ENCODE measurements around the gene KRTAP4-12.
"Not testable (repeated sequence)": the region's sequence is repeated elsewhere in the genome, so short reads cannot be mapped to it uniquely, and the experiment has no call there.

The KRTAP4-12 gene

DNA sequence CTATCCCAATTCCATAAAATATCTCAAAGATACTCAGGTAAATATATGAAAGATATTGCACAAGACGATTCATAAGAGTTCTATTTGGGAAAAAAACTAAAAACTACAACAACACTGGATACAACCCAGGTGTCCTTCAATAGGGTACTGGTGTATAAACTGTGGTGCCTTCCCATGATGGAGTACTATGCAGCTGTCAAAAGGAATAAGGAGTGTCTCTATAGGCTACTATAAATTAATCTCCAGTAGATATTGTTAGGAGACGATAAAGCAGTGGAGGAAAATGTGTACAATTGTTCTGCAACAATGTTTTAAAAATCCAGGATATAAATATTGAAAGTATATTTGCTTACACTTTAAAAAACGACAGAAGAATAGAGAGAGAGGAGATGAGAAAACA, 2.4 kb upstream of the KRTAP4-12 start:
- no peak for DNase-seq (ENCODE audit: low read depth)

DNA sequence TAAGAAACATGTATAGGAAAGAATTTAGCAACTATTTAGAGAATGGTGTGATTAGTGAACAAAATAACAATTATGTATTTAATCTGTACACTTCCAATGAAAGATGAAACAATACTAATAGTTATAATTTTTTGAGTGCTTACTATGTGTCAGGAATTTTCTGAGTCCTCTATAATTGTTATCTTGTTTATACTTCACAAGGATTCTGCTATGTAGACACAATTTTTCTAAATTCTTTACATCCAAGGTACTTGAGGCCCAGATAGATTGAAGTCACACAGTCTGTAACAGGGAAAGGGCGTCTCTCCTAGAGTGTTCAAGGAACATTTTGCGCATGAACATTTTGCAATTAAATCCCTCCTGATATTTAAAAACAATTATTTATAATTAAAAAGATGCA, 1.1 kb upstream of the KRTAP4-12 start:
- no peak for DNase-seq (ENCODE audit: low read depth)

- not testable (repeated sequence) for DNase-seq (ENCODE audit: low read depth)
Observed at GRCh38 chr17:41123292-41123990, 541 bp downstream of the KRTAP4-12 start.

GRCh38 chr17:41121742-41122141, 2.2 kb downstream of the KRTAP4-12 start:
- no peak for DNase-seq (ENCODE audit: low read depth)

- DNase-seq (ENCODE audit: low read depth) = not testable (repeated sequence)
Observed at GRCh38 chr17:41119696-41120690, 4.0 kb downstream of the KRTAP4-12 start.

DNA sequence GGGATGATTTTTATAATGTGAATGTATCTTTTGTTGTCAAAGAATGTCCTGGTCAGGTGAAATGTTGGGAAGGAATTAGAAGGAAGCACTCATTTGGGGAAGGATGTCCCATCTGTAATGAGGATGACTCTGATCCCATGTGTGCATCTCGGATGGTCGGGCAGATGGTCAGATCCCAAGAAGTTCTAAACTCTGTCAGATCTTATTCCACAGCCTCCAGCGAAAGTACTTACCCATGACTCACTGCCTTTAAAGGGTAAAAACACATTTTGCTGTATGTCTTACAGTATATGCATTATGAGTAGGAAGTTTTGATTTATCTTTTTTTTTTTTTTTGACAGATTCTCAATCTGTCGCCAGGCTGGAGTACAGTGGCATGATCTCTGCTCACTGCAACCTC, 5.3 kb downstream of the KRTAP4-12 start:
- DNase-seq (ENCODE audit: low read depth) = no peak

- DNase-seq (ENCODE audit: low read depth) = not testable (repeated sequence)
Observed at GRCh38 chr17:41117846-41118386, 6.1 kb downstream of the KRTAP4-12 start, which contains the start of gene KRTAP4-11. TSS of gene KRTAP4-11 (minus strand) at chr17:41118373. CDS start at chr17:41118315, 58 bp downstream.

GRCh38 chr17:41116297-41116696, 7.7 kb downstream of the KRTAP4-12 start:
- DNase-seq (ENCODE audit: low read depth) = no peak

- DNase-seq (ENCODE audit: low read depth) = no peak
Observed at GRCh38 chr17:41111151-41111885, 12.7 kb downstream of the KRTAP4-12 start.

DNA sequence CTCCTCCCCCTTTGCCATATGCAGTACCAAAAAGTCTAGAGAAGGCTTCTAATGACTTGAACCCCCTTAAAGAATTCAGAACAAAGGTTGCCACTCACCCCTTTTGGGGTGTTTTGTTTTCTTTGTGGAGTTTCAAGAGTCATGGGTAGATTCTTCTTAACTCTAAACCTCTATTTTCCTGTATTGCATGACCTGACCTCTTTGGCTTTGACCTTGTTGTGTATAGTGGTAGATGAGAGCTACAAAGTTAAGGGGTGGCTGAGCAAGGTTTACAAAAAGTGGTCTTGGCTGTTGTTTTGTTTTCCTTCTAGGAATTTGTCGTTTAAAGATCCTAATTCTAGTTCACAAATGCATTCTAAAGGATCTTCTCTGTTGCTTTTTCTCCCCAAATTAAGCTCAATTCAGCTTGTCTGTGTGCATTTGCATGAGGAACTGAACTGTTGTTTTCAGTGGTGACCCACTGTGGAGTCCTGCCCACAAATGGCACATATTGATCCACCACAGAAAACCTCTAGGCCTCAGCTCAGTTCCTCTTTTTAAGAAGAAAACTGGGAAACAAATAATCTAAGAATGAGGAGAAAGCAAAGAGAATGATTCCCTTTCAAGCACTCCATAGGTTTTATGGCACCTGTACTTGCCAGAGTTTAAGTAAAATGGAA, 15.1 kb downstream of the KRTAP4-12 start:
- DNase-seq (ENCODE audit: low read depth) = not testable (repeated sequence)

- no peak for DNase-seq (ENCODE audit: low read depth)
Observed at GRCh38 chr17:41107941-41108450, 16.0 kb downstream of the KRTAP4-12 start.

DNA sequence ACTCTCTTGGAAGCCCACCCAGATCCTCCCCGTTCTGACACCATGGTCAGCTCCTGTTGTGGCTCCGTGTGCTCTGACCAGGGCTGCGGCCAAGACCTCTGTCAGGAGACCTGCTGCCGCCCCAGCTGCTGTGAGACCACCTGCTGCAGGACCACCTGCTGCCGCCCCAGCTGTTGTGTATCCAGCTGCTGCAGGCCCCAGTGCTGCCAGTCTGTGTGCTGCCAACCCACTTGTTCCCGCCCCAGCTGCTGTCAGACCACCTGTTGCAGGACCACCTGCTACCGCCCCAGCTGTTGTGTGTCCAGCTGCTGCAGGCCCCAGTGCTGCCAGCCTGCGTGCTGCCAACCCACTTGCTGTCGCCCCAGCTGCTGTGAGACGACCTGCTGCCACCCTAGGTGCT, 18.6 kb downstream of the KRTAP4-12 start, which contains the start of gene KRTAP4-9:
Gene KRTAP4-9, plus strand, starts transcription at position 43 of the 400 bp plus-strand sequence. Its CDS starts 0 bp downstream, at position 43.
- DNase-seq (ENCODE audit: low read depth) = not testable (repeated sequence)

- not testable (repeated sequence) for DNase-seq (ENCODE audit: low read depth)
Observed at GRCh38 chr17:41104386-41105038, 19.5 kb downstream of the KRTAP4-12 start.

DNA sequence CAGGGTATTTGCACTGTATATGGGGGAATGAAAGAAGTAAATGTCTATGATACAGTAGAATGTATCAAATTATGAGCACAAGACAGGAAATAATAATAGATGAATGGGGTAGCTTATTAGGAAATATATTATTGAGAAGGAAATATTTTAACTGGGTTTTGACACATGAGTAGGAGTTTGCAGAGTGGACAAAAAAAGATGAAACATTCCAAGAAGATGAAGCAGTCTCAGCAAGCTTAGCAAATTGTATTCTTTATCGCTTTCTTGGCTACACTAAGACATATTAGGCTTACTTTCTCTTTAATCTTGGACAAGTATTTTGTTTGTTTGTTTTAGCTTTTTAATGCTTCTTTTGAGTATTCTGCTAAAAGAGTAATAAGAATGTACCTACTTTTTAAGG, 20.1 kb downstream of the KRTAP4-12 start:
- DNase-seq (ENCODE audit: low read depth) = no peak

GRCh38 chr17:41101586-41102259, 22.3 kb downstream of the KRTAP4-12 start, which contains the start of gene KRTAP4-16:
TSS of gene KRTAP4-16 (minus strand) at chr17:41102209. CDS start at chr17:41102209, 0 bp downstream.
- DNase-seq (ENCODE audit: low read depth) = no peak

- not testable (repeated sequence) for DNase-seq (ENCODE audit: low read depth)
Observed at GRCh38 chr17:41099682-41100480, 24.1 kb downstream of the KRTAP4-12 start.

GRCh38 chr17:41098481-41098880, 25.5 kb downstream of the KRTAP4-12 start:
- no peak for DNase-seq (ENCODE audit: low read depth)

DNA sequence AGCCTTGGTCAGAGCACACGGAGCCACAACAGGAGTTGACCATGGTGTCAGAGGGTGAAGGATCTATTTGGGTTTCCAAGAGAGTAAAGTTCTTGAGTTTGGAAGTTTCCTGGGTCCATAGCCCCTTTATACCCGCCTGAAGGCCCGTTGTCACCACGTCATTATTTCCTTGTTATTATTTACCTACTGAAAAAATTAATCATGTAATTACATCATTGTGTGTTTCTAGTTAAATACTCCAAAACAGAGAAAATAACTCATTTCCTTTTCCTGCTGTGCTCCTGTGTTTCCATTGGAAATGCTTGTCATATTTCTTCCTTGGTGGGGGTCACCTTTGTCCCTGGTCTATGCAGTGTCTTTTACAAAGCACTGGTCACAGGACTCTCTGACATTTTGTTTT, 25.9 kb downstream of the KRTAP4-12 start, which contains the start of gene KRTAP4-8:
Gene KRTAP4-8, minus strand, starts transcription at position 101 of the 400 bp plus-strand sequence. Its CDS starts 58 bp downstream, at position 43.
- DNase-seq (ENCODE audit: low read depth) = no peak

DNA sequence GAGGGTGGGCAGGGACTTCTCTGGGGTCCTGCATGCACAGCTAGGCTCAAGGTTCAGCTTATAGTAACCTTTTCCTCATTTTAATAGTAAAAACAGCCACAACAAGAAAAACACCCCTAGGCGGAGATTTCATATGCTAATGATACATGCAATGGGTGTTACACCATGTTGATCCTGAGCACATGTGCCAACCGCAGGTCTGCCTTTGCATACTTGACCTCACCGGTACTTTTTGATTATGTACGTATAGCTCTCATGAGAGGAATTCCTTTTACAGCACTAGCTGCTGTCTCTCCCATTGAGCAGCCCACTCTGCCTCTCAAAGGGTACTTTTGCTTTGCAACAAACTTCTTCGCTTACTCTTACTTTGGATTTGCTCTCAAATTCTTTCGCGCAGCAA, 27.9 kb downstream of the KRTAP4-12 start:
- no peak for DNase-seq (ENCODE audit: low read depth)

All from stimulated activated CD8-positive, alpha-beta memory T cell treated with anti-CD3 and anti-CD28 coated beads, Interleukin-12 subunit alpha, Interleukin-12 subunit beta, amount 100 ng/mL, for 4 hours (primary cell).